Keratinocyte (primary cell): ENCODE results near the gene AGAP5. TPM values are rescaled to one million over a fixed set of nuclear protein-coding genes. Genes with fewer than 3 reads are reported as not detected.

Experiments
- DNase-seq: peaks from one replicate; pipeline ENCODE4 v3.0.0-alpha.2; 2011; ENCODE audit warnings: low read depth, missing footprints, low spot score
- FAIRE-seq: peaks from 2 replicates; lab custom pipeline; 2011; peaks lifted over from hg19 to GRCh38; lab: Jason Lieb, UNC
- H2AFZ ChIP-seq: 2 replicates; pipeline ENCODE4 v1.6.0; 2012; ENCODE audit warnings: low read length, control low read depth, inconsistent platforms; ENCODE audit not compliant: control insufficient read depth
- H3K27ac ChIP-seq: 2 replicates; pipeline ENCODE4 v1.5.1; 2011; ENCODE audit warnings: low read length; ENCODE audit not compliant: control insufficient read depth, insufficient read depth
- H3K27me3 ChIP-seq: 3 replicates; pipeline ENCODE4 v1.6.0; 2011; ENCODE audit warnings: low read length; ENCODE audit not compliant: control insufficient read depth, insufficient read depth; ENCODE audit errors: extremely low read depth
- H3K36me3 ChIP-seq, 2 experiments: 2 replicates in 1 of 2; 3 replicates in 1 of 2; pipeline ENCODE4 v1.5.1; 2011; ENCODE audit warnings: low read length in 2 of 2, mild to moderate bottlenecking in 1 of 2; ENCODE audit not compliant: control insufficient read depth in 2 of 2, insufficient read depth in 2 of 2; ENCODE audit errors: extremely low read depth in 1 of 2
- H3K4me1 ChIP-seq: 3 replicates; pipeline ENCODE4 v1.5.1; 2011; ENCODE audit warnings: low read length; ENCODE audit not compliant: control insufficient read depth, insufficient read depth; ENCODE audit errors: extremely low read depth
- H3K4me2 ChIP-seq: 3 replicates; pipeline ENCODE4 v1.6.0; 2011; ENCODE audit warnings: low read depth, low read length; ENCODE audit not compliant: control insufficient read depth, insufficient read depth; ENCODE audit errors: extremely low read depth
- H3K4me3 ChIP-seq, 3 experiments: fragments of 200-600 bp in 1 of 3; sonication (generic) in 1 of 3; 2 replicates in 2 of 3; 3 replicates in 1 of 3; pipeline ENCODE4 v1.5.1; 2011 to 2016; ENCODE audit warnings: low read length in 3 of 3, mild to moderate bottlenecking in 3 of 3, control low read depth in 2 of 3, inconsistent platforms in 1 of 3, low read depth in 1 of 3, mixed read lengths in 1 of 3, mixed run types in 1 of 3, moderate library complexity in 1 of 3; ENCODE audit not compliant: control insufficient read depth in 2 of 3, insufficient read depth in 2 of 3; ENCODE audit errors: extremely low read depth in 1 of 3
- H3K79me2 ChIP-seq: 2 replicates; pipeline ENCODE4 v1.6.0; 2012; ENCODE audit warnings: low read length; ENCODE audit not compliant: control insufficient read depth, insufficient read depth
- H3K9ac ChIP-seq: 3 replicates; pipeline ENCODE4 v1.6.0; 2011; ENCODE audit warnings: low read length; ENCODE audit not compliant: control insufficient read depth, insufficient read depth; ENCODE audit errors: extremely low read depth
- H3K9me1 ChIP-seq: 3 replicates; pipeline ENCODE4 v1.6.0; 2011; ENCODE audit warnings: low read length; ENCODE audit not compliant: control insufficient read depth, insufficient read depth; ENCODE audit errors: extremely low read depth
- H3K9me3 ChIP-seq: 2 replicates; pipeline ENCODE4 v1.5.1; 2012; ENCODE audit warnings: low read depth, low read length; ENCODE audit not compliant: control insufficient read depth
- H4K20me1 ChIP-seq: 3 replicates; pipeline ENCODE4 v1.6.0; 2011; ENCODE audit warnings: low read length; ENCODE audit not compliant: control insufficient read depth, insufficient read depth; ENCODE audit errors: extremely low read depth
- CTCF ChIP-seq, 3 experiments: IDR thresholded peaks in 1 of 3; conservative IDR thresholded peaks in 1 of 3; optimal IDR thresholded peaks in 1 of 3; 2 replicates in 2 of 3; 3 replicates in 1 of 3; pipeline versions ENCODE3 to v1.5.1; 2011; ENCODE audit warnings: low read length in 3 of 3, mild to moderate bottlenecking in 3 of 3, moderate library complexity in 2 of 3, control low read depth in 1 of 3, inconsistent platforms in 1 of 3; ENCODE audit not compliant: insufficient read depth in 2 of 3; ENCODE audit errors: extremely low read depth in 1 of 3
- EZH2 ChIP-seq: IDR thresholded peaks from one replicate; pipeline ENCODE4 v1.6.1; 2012; ENCODE audit warnings: inconsistent platforms, mild to moderate bottlenecking, low read length, moderate library complexity
- dilution Hi-C: fragments of 300-500 bp; cut with MboI; formaldehyde crosslinking; loops from one replicate; pipeline ENCODE4 v1.7.0; 2020; ENCODE audit warnings: low sequenced_read_pairs; ENCODE audit not compliant: extremely low pct_ligation_motif_present
- polyA plus RNA-seq, 5 experiments: library from polyadenylated mRNA; depleted of rRNA in 3 of 5; stranded (reverse) in 3 of 5; stranded (forward) in 1 of 5; unstranded in 1 of 5; fragments of >200 nt; gene quantifications; 1 replicate in 1 of 5; 2 replicates in 3 of 5; 3 replicates in 1 of 5; pipeline versions ENCODE4 v1.2.1 to v1.2.3, GENCODE V29; 2011 to 2012; ENCODE audit warnings: missing spikeins in 2 of 5, low read depth in 1 of 5, low replicate concordance in 1 of 5

AGAP5 gene
- polyA plus RNA-seq, 1 donor (not counting 4 experiments of a cell fraction or from before 2014, with no cell fraction given): 3.6 TPM

GRCh38 chr10:73653701-73654100 is 44.2 kb downstream of the AGAP5 start:
- Histone ChIP-seq H3K27ac (no peak overlapping the region), H3K9me3 (no peaks in the 10 kb centered on the region), H3K36me3 (no peaks in the 10 kb centered on the region), H4K20me1 (no peaks in the 10 kb centered on the region), H2AFZ (no peak overlapping the region), H3K9ac (no peak overlapping the region), H3K4me2 (no peak overlapping the region), H3K27me3 (no peaks in the 10 kb centered on the region), H3K4me3 (no peak overlapping the region), H3K4me1 (peaks cover 4% of the 10 kb centered on the region), H3K79me2 (no peaks in the 10 kb centered on the region), H3K9me1 (no peaks in the 10 kb centered on the region)
- dilution Hi-C loops: no loop called here
- peak in 2 of 3 experiments; percentile 26 to 37 for TF ChIP-seq CTCF (optimal IDR thresholded peaks at IDR 0.05 in 1 of 3, IDR thresholded peaks at IDR 0.05 in 1 of 3, conservative IDR thresholded peaks at IDR 0.05 in 1 of 3; ENCODE audit: extremely low read depth in 1 of 3, insufficient read depth in 2 of 3, low read length in 3 of 3)
- TF ChIP-seq EZH2: no peak
- DNase-seq (no peak), FAIRE-seq (no peak)

- H3K27me3 ChIP-seq: no peaks in the 10 kb centered on the region
- no peaks in the 10 kb centered on the region for H4K20me1 ChIP-seq
- FAIRE-seq: no peak
- no peaks in the 10 kb centered on the region for H3K9me3 ChIP-seq
- no peak overlapping the region for H3K4me3 ChIP-seq
- no peak for DNase-seq
- H3K4me2 ChIP-seq: no peak overlapping the region
- no peaks in the 10 kb centered on the region for H3K79me2 ChIP-seq
- H3K9ac ChIP-seq: no peak overlapping the region
- H3K36me3 ChIP-seq: no peaks in the 10 kb centered on the region
- no peak overlapping the region for H3K27ac ChIP-seq
- H3K4me1 ChIP-seq: peaks cover 4% of the 10 kb centered on the region
- no peaks in the 10 kb centered on the region for H3K9me1 ChIP-seq
- TF ChIP-seq CTCF (optimal IDR thresholded peaks at IDR 0.05 in 1 of 3, IDR thresholded peaks at IDR 0.05 in 1 of 3, conservative IDR thresholded peaks at IDR 0.05 in 1 of 3; ENCODE audit: extremely low read depth in 1 of 3, insufficient read depth in 2 of 3, low read length in 3 of 3) (no peak), EZH2 (no peak)
- dilution Hi-C loops: no loop called here
- H2AFZ ChIP-seq: no peak overlapping the region
These were observed 44.7 kb downstream of the AGAP5 start for GRCh38 chr10:73653195-73653594.
